ENCODE results near the gene QSER1.
"Not testable (repeated sequence)": the region's sequence is repeated elsewhere in the genome, so short reads cannot be mapped to it uniquely, and the experiment has no call there.

QSER1 gene

DNA sequence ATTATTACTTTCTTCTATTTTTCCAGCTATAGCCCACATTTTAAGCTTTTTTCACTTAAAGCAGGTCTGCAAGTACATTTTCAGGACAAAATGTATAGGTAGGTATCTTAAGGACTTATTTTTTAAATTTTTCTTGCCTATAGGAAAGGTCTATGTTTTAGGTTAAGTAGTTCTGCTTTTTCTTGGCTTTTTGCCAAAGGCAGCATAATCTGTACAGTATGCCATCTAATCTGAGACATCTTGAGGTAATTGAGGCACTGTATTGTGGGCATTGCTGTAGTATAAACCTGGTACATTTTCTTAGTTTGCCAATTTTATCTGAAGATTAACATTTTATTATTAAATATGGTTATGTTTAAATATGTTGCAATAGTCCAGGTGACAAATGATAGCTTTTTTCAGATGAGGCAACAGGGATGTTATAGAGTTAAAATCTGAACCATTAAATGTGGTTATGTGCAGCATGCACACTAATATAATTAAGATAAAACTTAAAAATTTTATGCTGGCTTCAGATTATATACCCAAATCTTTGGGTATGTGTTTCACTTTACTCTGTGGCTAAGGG lies 42.9 kb downstream of the QSER1 start:
- DNase-seq (ENCODE audit: low read depth): no peak

DNA sequence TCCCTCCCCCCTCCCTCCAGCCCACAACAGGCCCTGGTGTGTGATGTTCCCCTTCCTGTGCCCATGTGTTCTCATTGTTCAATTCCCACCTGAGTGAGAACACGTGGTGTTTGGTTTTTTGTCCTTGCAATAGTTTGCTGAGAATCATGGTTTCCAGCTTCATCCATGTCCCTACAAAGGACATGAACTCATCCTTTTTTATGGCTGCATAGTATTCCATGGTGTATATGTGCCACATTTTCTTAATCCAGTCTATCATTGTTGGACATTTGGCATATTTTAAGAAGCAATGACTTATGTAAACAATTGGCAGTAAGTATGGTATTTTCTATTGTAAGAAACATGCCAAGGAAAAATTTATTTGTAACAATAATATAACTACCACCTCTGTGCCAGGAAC lies 43.6 kb downstream of the QSER1 start:
- not testable (repeated sequence) for DNase-seq (ENCODE audit: low read depth)

DNA sequence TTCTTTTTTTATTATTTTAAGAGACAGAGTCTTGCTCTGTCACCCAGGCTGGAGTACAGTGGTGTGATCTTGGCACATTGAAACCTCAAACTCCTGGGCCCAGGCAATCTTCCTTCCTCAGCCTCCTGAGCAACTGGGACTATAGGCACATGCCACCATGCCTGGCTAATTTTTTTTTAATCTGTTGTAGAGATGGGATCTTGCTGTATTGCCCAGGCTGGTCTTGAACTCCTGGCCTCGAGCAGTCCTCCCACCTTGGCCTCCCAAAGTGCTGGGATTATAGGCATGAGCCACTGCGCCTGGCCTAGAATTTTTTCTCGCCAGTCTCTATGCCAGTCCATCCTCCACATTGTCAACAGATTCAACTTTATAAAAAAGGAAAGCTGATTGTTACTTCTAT lies 44.7 kb downstream of the QSER1 start:
- not testable (repeated sequence) for DNase-seq (ENCODE audit: low read depth)

DNA sequence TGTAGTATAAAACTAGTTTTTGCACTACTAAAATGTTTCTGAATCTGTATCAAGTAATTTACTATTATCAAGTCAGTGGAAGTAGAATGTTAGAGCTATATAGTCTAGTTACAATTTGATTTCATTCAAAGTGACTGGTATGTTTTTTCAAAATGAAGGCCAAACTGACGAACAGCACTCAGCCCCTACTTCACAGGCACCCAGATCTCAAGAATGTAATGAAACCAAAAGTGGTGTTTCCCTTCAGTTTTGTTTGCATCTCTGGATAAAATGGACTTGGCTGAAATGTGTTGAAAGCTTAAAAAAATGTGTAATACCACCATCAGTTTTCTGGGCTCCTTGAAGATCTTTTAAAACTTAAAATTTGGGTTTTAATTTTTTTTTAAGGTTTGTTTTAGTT lies 46.4 kb downstream of the QSER1 start:
- no peak for DNase-seq (ENCODE audit: low read depth)

DNA sequence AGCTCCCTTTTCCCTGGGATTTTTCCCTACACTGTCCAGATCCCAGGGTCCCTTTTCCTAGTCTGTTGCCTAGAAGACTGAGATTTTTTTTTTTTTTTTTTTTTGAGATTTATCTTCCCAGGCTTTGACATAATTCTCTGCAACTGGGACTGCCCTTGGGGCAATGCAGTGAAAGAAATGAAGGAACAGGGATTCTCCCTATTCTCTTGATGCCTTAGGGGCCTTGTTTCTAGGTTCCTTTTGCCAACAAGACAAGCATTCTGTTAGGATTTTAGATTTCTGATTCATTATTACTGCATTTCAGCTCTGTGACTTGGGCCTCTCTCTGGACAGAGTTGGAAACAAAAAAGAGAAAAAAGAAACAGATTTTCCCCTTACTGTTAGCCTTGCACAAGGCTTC lies 47.3 kb downstream of the QSER1 start:
- DNase-seq (ENCODE audit: low read depth): no peak

DNA sequence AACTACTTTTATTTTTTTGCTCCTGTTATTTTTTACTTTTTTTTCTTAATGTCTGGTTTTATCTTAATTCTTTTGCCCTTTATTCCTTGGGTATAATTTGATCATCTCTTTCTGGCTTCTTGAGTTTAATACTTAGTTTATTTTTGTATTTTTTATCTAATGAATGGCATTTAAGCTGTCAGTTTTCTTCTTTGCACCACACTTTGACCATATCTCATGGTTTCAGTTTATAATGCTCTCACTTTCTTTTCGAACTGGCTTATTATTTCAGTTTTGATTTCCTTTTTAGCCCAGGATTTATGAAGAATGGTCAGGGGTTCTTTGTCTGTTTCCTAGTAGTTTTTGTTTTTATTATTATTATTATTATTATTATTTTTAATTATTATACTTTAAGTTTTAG lies 48.3 kb downstream of the QSER1 start:
- no peak for DNase-seq (ENCODE audit: low read depth)

DNA sequence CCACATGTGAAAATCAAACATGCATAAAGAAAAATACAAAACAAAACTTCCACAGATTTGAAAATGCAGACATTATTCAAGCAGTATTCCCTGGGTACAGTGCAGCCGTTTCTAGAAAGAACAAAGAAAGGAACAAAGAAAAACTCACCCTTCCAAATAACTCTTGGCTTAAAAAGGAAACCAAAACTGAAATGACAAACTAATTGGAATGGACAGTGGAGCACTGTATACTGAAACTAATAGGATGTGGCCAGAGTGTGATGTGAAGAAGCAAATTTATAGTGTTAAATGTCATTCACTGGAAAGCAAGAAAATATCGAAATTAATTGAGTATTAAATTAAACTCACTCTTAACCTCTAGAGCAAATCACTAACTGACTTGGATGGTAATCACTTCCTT lies 55.4 kb downstream of the QSER1 start:
- no peak for DNase-seq (ENCODE audit: low read depth)

DNA sequence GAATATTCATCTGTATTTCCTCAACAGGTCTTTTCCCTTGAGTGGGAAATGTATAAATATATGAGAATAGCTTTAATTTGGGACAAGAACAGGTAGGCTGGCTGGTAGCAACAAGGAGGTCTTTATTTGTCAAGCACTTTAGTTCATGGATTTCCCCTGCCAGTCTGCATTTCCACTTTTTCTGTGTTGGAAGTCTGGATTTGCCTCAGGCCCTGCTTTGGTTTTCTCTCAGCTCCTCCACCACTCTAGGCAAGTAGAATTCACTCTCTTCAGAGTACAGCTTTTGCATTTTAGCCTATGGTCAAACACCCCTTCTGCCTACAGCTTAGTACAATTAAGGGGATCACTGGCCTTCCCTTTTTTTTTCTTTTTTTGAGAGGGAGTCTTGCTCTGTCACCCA lies 57.1 kb downstream of the QSER1 start:
- no peak for DNase-seq (ENCODE audit: low read depth)

DNA sequence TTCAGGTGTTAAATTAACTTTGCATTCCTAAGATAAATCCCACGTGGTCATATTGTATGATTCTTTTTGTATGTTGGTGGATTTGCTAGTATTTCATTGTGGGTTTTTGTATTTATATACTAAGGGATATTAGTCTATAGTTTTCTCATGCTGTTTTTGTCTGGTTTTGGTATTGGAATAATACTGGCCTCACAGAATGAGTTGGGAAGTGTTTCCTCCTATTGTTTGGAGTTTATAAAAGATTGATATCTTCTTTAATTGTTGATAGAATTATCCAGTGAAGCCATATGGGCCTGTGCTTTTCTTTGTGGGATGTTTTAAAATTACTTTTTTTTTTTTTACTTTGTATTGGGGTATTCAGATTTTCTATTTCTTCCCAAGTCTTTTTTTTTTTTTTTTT lies 59.8 kb downstream of the QSER1 start:
- no peak for DNase-seq (ENCODE audit: low read depth)

DNA sequence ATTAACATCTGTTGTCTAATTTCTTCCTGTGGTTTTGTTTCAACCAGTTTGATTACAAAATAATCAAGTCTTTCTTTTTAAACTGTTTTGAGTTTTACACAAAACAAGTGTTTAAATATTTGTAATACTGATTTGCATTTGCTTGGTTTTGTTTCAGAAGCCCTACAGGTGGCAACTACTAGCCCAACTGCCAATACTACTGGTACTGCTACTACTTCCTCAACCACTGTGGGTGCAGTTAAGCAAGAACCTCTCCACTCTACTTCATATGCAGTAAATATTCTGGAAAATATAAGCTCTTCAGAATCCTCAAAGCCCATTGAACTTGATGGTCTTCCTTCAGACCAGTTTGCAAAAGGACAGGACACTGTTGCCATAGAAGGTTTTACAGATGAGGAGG lies 61.1 kb downstream of the QSER1 start:
- no peak for DNase-seq (ENCODE audit: low read depth)

DNA sequence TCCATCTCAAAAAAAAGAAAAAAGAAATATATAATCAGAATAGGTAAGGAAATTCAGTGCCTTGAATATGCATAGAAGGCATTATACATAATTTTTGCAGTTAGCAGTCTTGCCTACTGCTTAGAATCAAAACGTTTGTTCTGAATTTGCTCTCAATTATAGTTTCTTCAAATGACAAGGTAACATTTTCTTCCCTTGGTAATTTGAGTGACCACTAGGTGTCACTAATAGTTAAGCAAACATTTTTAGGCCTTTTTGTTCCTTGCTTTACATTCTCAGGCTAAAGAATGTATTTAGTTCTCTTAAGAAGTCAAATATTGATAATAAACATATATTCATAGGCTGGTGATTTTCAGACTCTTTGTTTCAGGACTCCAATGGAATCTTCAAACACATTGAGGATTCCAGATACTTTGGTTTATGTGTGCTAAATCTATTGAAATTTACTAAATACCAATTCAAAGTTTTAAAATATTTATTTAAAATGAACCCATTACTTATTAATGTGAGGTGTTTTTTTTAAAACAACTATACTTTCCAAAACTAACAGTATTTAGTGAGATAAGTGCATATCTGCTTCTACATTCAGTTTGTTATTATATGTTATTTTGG lies 68.0 kb downstream of the QSER1 start:
- no peak for DNase-seq (ENCODE audit: low read depth)

DNA sequence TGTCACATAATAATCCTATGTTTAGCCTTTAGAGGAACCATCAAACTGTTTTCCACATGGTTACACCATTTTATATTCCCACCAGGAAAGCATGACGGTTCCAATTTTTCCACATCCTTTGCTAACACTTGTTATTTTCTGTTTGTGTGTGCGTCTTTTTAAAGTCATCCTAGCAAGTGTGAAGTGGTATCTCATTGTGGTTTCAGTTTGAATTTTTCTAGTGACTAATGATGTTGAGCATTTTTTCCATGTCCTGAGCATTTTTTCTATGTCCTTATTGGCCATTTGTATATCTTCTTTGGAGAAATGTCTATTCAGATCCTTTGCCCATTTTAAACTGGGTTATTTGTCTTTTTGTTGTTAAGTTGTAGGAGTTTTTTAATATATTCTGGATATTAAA lies 69.4 kb downstream of the QSER1 start:
- no peak for DNase-seq (ENCODE audit: low read depth)

DNA sequence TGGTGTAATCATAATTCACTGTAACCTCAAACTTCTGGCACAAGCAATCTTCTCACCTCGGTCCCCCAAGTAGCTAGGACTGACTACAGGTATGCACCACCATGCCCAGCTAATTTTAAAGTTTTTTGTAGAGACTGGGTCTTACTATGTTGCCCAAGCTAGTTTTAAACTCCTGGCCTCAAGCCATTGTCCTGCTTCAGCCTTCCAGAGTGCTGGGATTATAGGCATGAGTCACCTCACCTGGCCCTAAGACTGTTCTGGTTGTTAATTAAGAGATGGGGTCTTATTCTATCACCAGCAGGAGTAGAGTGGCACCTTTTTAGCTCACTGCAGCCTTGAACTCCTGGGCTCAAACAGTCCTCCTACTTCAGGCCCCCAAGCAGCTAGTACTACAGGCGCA lies 71.1 kb downstream of the QSER1 start:
- DNase-seq (ENCODE audit: low read depth): no peak

DNA sequence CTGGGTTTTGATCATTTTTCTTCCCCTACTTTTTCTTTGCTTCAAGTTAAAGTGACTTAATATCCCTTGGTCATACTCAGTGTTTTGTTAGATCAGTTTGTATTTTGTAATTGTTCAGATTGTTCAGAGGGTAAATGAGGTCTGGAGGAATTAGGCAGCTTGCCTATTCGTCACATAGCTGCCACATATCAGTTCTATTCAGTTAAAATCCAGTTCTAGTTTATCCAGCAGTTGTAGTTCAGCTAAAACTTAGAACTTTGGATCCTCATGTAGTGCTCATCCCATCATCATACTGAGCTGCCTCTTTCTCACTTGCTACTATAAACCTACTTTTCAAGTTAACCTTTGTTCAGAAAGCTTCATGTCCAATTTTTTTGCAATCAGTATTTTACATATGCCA lies 75.9 kb downstream of the QSER1 start:
- no peak for DNase-seq (ENCODE audit: low read depth)

DNA sequence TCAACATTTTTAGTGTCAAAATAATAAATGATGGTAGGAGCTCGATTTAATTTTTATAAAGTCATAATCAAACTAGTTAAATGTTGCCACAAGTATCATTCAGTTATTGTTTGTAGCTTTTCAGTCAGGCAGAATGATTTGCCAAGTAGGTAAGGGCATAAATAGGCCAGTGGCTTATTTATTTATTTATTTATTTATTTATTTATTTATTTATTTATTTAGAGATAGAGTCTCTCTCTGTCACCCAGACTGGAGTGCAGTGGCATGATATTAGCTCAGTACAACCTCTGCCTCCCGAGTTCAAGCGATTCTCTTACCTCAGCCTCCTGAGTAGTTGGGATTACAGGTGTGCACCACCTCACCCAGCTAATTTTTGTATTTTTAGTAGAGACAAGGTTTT lies 79.6 kb downstream of the QSER1 start:
- DNase-seq (ENCODE audit: low read depth): not testable (repeated sequence)

DNA sequence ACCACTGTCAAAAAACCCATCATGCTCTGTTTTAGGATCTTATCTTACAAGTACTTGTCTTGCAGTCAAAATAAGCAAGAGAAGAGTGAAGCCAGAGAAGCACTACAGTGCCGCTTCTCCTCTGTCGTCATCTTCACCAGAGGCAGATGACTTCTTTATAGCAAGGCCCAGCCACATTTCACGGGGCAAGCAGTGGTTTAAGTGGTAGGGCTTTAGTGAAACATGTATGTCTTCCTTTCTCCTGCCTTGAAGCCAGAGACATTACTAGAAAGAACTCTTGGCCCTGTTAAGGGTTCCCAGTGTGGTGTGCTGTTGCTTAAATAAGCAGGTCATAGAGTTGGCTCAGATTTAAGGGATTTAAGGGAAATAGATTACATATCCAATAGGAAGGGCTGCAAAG lies 80.2 kb downstream of the QSER1 start:
- no peak for DNase-seq (ENCODE audit: low read depth)

DNA sequence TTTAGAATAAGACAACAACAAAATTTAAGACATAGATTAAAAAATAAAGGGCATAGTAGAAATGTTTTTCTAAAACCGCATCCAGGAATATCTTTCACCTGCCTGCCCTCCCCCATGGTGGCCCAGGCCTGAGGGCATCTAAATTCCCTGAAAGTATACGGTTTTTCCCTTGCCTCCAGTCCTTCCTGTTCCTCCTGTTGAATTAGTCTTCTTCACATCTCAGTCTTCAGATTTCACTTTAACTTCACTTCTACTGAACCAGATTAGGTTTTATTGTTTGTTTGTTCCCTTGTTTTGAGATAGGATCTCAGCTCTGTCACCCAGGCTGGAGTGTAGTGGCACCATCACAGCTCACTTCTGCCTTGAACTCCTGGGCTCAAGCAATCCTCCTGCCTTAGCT lies 90.0 kb downstream of the QSER1 start:
- no peak for DNase-seq (ENCODE audit: low read depth)

DNA sequence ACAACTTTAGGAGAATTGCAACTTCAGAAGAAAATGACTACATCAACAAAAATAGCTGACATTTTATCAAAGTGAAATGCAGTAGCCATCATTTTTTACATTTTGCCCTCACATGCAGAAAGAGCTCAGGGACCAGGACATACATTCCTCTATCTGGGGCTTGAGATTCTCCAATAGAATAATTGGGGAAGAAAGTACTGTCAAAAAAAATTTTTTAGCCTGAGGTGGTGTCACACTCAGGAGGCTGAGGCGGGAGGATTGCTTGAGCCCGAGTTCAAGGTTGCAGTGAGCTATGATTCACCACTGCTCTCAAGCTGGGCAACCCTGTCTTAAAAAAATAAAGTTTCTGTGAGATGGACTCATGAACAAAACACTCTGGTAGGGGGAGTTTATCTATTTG lies 90.9 kb downstream of the QSER1 start:
- no peak for DNase-seq (ENCODE audit: low read depth)

DNA sequence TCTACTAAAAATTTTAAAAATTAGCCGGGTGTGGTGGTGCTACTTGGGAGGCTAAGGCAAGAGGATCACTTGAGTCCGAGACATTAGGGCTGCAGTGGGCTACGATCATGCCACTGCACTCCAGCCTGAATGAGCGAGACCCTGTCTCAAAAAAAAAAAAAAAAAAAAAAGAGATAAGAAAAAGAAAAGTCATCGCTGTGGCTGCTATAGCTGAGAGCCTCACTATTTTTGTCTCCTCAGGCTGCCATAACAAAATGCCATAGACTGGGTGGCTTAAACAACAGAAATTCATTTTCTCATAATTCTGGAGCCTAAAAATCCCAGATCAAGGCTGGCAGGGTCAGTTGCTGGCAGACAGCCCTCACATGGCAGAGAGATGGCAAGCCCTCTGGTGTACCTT lies 93.0 kb downstream of the QSER1 start:
- no peak for DNase-seq (ENCODE audit: low read depth)

DNA sequence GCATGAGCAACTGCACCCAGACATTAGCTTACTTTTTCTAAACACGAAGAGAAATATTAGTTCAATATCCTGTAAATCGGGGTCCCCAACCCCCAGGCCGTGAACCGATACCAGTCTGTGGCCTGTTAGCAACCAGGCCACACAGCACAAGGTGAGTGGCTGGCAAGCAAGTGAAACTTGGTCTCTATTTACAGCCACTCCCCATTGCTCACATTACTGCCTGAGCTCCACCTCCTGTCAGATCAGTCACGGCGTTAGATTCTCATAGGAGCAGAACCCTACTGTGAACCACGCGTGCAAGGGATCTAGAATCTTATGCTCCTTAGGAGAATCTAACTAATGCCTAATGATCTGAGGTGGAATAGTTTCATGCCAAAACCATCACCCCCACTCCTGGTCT lies 95.2 kb downstream of the QSER1 start:
- DNase-seq (ENCODE audit: low read depth): no peak

DNA sequence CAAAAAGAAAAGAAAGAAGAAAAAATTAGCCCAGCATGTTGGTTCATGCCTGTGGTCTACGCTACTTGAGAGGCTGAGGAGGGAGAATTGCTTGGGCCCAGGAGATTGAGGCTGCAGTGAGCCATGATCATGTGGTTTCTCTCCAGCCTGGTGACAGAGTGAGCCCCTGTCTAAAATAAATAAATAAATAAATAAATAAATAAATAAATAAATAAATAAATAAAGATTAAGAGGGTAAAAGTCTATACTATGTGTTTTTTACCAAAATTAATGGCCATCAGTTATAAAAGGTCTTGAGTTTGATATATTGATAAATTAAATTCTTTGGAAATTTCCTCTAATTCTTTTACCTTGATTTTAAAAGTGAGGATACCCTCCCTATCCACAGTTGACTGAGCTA lies 97.9 kb downstream of the QSER1 start:
- DNase-seq (ENCODE audit: low read depth): no peak

DNA sequence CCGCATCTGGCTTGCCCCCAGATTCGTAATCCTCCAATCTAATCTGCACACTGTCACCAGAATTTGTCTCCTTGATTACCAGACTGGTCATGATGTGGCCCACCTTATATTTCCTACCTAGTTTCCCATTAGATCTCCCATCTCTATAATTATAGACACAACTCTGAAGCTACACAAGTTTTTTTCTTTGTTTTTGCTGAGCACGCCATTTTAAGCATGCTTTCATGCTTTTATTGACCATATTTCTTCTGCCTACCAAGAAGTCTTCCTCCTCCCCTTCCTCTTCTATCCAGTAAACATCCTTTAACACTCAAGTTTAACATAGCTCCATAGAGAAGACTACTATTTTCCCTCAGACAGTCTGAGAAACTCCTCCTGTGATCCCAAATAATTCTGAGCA lies 98.8 kb downstream of the QSER1 start:
- no peak for DNase-seq (ENCODE audit: low read depth)

DNA sequence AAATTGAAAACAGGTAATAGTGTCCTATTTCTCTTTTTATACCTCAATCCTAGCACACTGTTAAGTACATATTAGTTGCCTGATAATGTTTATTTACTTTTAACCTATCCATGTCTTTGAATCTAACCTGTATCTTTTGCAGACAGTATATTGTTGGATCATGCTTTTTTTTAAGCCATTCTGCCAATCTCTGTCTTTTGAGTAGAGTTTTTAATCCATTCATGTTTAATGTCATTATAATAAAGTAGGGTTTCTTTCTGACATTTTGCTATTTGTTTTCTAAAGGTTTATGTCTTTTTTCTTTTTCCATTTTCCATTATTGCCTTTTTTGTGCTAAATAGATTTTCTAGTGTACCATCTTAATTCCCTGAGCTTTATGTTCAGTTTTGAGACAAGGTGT lies 99.3 kb downstream of the QSER1 start:
- DNase-seq (ENCODE audit: low read depth): no peak

DNA sequence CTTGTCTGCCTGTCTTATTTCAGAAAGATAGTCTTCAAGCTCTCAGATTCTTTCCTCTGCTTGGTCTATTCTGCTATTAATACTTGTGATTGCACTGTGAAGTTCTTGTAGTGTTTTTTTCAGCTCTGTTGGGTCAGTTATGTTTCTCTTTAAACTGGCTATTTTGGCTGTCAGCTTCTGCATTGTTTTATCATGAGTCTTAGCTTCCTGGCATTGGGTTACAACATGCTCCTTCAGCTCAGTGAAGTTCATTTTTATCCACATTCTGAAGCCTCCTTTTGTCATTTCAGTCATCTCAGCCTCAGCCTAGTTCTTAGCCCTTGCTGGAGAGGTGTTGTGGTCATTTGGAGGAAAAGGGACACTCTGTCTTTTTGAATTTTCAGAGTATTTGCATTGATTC lies 107.6 kb downstream of the QSER1 start:
- no peak for DNase-seq (ENCODE audit: low read depth)

DNA sequence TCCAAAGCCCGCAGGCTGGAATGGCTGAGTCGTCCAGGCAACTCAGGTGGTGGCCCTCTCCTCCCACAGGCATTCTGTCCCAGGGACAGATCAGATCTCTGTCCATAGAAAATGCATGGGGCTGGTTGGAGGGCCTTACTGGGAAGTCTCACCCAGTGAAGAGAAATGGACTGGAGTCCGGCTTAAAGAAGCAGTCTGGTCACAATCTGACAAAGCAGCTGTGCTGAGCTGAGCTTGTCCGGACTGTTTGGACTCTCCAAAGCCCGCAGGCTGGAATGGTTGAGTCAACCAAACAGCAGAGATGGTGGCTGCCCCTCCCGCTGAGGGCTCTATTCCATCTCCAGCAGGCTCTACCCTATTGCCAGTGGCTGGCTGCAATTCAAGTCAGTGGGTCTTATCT lies 108.7 kb downstream of the QSER1 start:
- DNase-seq (ENCODE audit: low read depth): no peak

Data from CMK (cell line).